Hepatocyte (in vitro differentiated cells): ENCODE data around the gene TMPRSS2. TPM values are rescaled to one million over a fixed set of nuclear protein-coding genes. Genes with fewer than 3 reads are reported as not detected.

Source experiments
- DNase-seq: peaks from one replicate; pipeline ENCODE4 v3.0.0-alpha.2; 2016; ENCODE audit warnings: low spot score
- H2AFZ ChIP-seq: fragments of 200-600 bp; sonication (generic); 2 replicates; pipeline ENCODE4 v1.6.0; 2016; ENCODE audit warnings: antibody characterized with exemption, mild to moderate bottlenecking
- H3K27ac ChIP-seq: fragments of 200-600 bp; sonication (generic); 2 replicates; pipeline ENCODE4 v1.5.1; 2016; ENCODE audit warnings: mild to moderate bottlenecking
- H3K27me3 ChIP-seq: fragments of 200-600 bp; sonication (generic); 2 replicates; pipeline ENCODE4 v1.6.1; 2016
- H3K36me3 ChIP-seq: fragments of 200-600 bp; sonication (generic); replicated peaks from 2 replicates; pipeline ENCODE4 v1.5.1; 2016; ENCODE audit warnings: low read depth; ENCODE audit not compliant: insufficient read depth
- H3K4me1 ChIP-seq: fragments of 200-600 bp; sonication (generic); 2 replicates; pipeline ENCODE4 v1.5.1; 2016; ENCODE audit warnings: mild to moderate bottlenecking, moderate library complexity; ENCODE audit not compliant: insufficient read depth
- H3K4me2 ChIP-seq: fragments of 200-600 bp; sonication (generic); 2 replicates; pipeline ENCODE4 v1.6.0; 2016
- H3K4me3 ChIP-seq: fragments of 200-600 bp; sonication (generic); 2 replicates; pipeline ENCODE4 v1.5.1; 2016; ENCODE audit warnings: mild to moderate bottlenecking
- H3K79me2 ChIP-seq: fragments of 200-600 bp; sonication (generic); 2 replicates; pipeline ENCODE4 v1.6.0; 2017; ENCODE audit warnings: mild to moderate bottlenecking
- H3K9me2 ChIP-seq: fragments of 200-600 bp; sonication (generic); replicated peaks from 2 replicates; pipeline ENCODE4 v1.6.0; 2017; ENCODE audit warnings: mild to moderate bottlenecking; ENCODE audit not compliant: insufficient read depth
- H3K9me3 ChIP-seq: fragments of 200-600 bp; sonication (generic); 2 replicates; pipeline ENCODE4 v1.5.1; 2016; ENCODE audit warnings: low read depth, mild to moderate bottlenecking
- H4K20me1 ChIP-seq: fragments of 200-600 bp; sonication (generic); 2 replicates; pipeline ENCODE4 v1.6.0; 2016; ENCODE audit warnings: mild to moderate bottlenecking; ENCODE audit not compliant: insufficient read depth, poor library complexity, severe bottlenecking
- EZH2 ChIP-seq: fragments of 200-600 bp; sonication (generic); IDR thresholded peaks from 2 replicates; pipeline ENCODE4 v1.6.1; 2016; ENCODE audit warnings: antibody characterized with exemption, mild to moderate bottlenecking, borderline replicate concordance
- EZH2phosphoT487 ChIP-seq: fragments of 200-600 bp; sonication (generic); IDR thresholded peaks from one replicate; pipeline ENCODE4 v1.6.1; 2018; ENCODE audit warnings: antibody characterized with exemption, mild to moderate bottlenecking, low read depth, moderate library complexity; ENCODE audit not compliant: unreplicated experiment, severe bottlenecking
- WGBS: methylation state at CpG from one replicate; pipeline ENCODE4 v1.1.6; 2016; ENCODE audit warnings: low lambda C conversion rate; ENCODE audit errors: missing lambda C conversion rate; 5-methylcytosine and 5-hydroxymethylcytosine counted together
- polyA plus RNA-seq: library from polyadenylated mRNA; unstranded; fragments of >200 nt; fragmentation: Nextera tagmentation; extraction: Ambion mirVana; gene quantifications from 2 replicates; pipeline ENCODE4 v1.2.1, GENCODE V29; 2016
- total RNA-seq: library from RNA; depleted of rRNA; stranded (reverse); fragments of >200 nt; gene quantifications from 2 replicates; pipeline ENCODE4 v1.2.3, GENCODE V29; 2014
- TF ChIP-seq, protein P1 (sequence below): fragments of 200-600 bp; sonication (generic); IDR thresholded peaks from 2 replicates; pipeline ENCODE4 v1.5.1; 2016; ENCODE audit warnings: antibody characterized with exemption, mild to moderate bottlenecking; ENCODE audit not compliant: poor library complexity

Gene TMPRSS2
- total and polyA plus RNA-seq, 2 experiments from 2014 or later = 65.9 to 121 TPM

DNA sequence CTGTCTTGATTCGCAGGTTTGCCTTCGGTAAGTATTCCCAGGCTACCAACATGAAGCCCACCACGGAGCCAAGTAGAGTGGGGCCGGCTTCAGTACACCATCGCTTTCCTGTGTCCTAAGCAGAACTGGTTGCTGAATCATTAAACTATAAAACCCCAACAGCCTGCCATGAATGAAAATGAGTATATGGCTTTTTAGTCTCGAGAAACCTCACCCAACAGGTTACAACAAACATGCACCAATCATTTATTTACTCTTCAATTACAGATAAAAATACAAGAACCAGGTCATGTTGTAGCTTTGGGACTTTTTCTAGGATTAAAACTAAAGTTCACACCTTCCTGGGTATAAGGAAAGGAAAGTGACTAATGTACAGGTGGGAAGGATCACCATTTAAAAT, 7.6 kb downstream of the TMPRSS2 start:
- no peak overlapping the region for H3K4me3 ChIP-seq
- no peak for TF ChIP-seq EZH2
- no peak for TF ChIP-seq EZH2phosphoT487
- H2AFZ ChIP-seq = no peak overlapping the region
- 74% methylated on average over 6 of the region's 6 CpGs for WGBS
- no peaks in the 10 kb centered on the region for H3K9me3 ChIP-seq
- peaks cover 2% of the 10 kb centered on the region for H3K27me3 ChIP-seq
- H3K36me3 ChIP-seq = no peaks in the 10 kb centered on the region
- peak overlapping the region; percentile 95 for H3K27ac ChIP-seq
- H3K79me2 ChIP-seq = peaks cover 76% of the 10 kb centered on the region
- peak overlapping the region; percentile 59 for H3K4me2 ChIP-seq
- no peak for DNase-seq
- peaks cover 41% of the 10 kb centered on the region for H3K4me1 ChIP-seq
- H4K20me1 ChIP-seq = peaks cover 16% of the 10 kb centered on the region
- H3K9me2 ChIP-seq = no peaks in the 10 kb centered on the region

DNA sequence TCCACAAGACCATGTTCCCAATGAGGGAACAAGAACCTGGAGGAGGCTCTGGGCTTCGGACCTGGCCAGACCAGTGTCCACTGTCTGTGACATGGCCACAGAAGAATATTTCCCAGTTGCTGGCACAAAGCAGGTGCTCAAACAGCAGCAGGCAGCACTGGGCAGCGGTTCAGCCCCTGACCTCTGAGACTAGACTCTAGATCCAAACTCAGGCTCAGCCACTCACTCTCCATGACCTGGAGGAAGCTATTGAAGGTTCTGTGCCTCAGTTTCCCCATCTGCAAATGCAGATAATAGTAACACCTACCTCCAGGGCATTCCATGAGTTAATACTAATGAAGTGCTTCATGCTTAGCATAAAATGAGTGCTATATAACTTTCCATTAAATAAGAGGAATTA, 8.0 kb downstream of the TMPRSS2 start:
- H3K27me3 ChIP-seq = no peaks in the 10 kb centered on the region
- WGBS = 88% methylated on average over 2 of the region's 2 CpGs
- H3K27ac ChIP-seq = peak overlapping the region; percentile 95
- no peaks in the 10 kb centered on the region for H3K9me3 ChIP-seq
- TF ChIP-seq, protein P1, sequence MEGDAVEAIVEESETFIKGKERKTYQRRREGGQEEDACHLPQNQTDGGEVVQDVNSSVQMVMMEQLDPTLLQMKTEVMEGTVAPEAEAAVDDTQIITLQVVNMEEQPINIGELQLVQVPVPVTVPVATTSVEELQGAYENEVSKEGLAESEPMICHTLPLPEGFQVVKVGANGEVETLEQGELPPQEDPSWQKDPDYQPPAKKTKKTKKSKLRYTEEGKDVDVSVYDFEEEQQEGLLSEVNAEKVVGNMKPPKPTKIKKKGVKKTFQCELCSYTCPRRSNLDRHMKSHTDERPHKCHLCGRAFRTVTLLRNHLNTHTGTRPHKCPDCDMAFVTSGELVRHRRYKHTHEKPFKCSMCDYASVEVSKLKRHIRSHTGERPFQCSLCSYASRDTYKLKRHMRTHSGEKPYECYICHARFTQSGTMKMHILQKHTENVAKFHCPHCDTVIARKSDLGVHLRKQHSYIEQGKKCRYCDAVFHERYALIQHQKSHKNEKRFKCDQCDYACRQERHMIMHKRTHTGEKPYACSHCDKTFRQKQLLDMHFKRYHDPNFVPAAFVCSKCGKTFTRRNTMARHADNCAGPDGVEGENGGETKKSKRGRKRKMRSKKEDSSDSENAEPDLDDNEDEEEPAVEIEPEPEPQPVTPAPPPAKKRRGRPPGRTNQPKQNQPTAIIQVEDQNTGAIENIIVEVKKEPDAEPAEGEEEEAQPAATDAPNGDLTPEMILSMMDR = no peak
- no peak for TF ChIP-seq EZH2
- no peak for TF ChIP-seq EZH2phosphoT487
- no peaks in the 10 kb centered on the region for H3K9me2 ChIP-seq
- H3K4me2 ChIP-seq = peak overlapping the region; percentile 59
- no peaks in the 10 kb centered on the region for H3K36me3 ChIP-seq
- H2AFZ ChIP-seq = no peak overlapping the region
- H4K20me1 ChIP-seq = peaks cover 12% of the 10 kb centered on the region
- H3K4me3 ChIP-seq = no peak overlapping the region
- peaks cover 37% of the 10 kb centered on the region for H3K4me1 ChIP-seq
- DNase-seq = no peak
- peaks cover 76% of the 10 kb centered on the region for H3K79me2 ChIP-seq

DNA sequence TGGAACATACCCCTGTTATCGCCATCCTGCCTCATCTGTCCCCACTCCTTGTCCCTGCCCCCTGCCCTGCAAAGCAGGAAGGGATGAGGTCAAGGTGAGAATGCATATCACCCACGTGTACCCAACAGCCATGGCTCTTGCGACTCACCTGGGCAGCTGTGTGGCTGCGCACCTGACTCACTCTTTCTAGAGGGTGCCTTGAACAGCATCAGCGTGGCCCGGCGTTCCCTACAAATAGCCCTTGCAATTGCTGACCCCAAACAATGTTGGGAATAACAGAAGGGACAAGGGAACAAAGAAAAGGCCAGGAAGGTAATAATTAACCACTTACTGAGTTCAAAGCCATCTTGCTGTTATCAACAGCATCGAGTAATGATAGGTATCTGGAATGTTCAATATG, 10.2 kb downstream of the TMPRSS2 start:
- Histone ChIP-seq H3K9me2 (no peaks in the 10 kb centered on the region), H2AFZ (no peak overlapping the region), H3K9me3 (no peaks in the 10 kb centered on the region), H3K4me1 (peaks cover 31% of the 10 kb centered on the region), H3K79me2 (peaks cover 75% of the 10 kb centered on the region), H3K4me2 (peak overlapping the region; percentile 59), H3K4me3 (no peak overlapping the region), H3K27ac (peak overlapping the region; percentile 95), H3K36me3 (no peaks in the 10 kb centered on the region), H4K20me1 (peaks cover 3% of the 10 kb centered on the region), H3K27me3 (no peaks in the 10 kb centered on the region)
- DNase-seq = no peak
- 50% methylated on average over 8 of the region's 8 CpGs for WGBS
- TF ChIP-seq EZH2phosphoT487 (no peak), EZH2 (no peak)
- TF ChIP-seq, protein P1 = no peak

DNA sequence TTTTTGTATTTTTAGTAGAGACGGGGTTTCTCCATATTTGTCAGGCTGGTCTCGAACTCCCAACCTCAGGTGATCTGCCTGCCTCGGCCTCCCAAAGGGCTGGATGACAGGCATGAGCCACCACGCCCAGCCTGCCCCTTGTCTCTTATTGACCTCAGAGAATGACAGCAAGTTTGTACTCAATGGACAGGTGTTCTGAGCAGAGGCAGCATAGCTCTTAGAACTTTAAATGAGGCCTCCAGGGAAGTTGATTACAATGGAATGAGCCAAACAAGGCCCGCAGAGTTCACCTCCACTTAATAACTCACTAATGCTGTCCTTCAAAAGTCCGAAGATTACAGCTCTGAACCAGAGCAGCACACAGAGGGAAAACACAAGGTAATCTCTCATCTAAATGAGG, 10.9 kb downstream of the TMPRSS2 start:
- peak; percentile 52 for DNase-seq
- WGBS = 58% methylated on average over 6 of the region's 6 CpGs

More for the DNA sequence above, 10.9 kb downstream of the TMPRSS2 start:
- no peaks in the 10 kb centered on the region for H3K36me3 ChIP-seq
- no peak overlapping the region for H2AFZ ChIP-seq
- no peak for TF ChIP-seq EZH2phosphoT487
- TF ChIP-seq EZH2 = no peak
- no peak overlapping the region for H3K4me3 ChIP-seq
- peak overlapping the region; percentile 95 for H3K27ac ChIP-seq
- no peaks in the 10 kb centered on the region for H3K27me3 ChIP-seq
- H3K4me1 ChIP-seq = peaks cover 31% of the 10 kb centered on the region
- H3K79me2 ChIP-seq = peaks cover 75% of the 10 kb centered on the region
- peaks cover 3% of the 10 kb centered on the region for H4K20me1 ChIP-seq
- H3K9me3 ChIP-seq = no peaks in the 10 kb centered on the region
- H3K4me2 ChIP-seq = no peak overlapping the region
- H3K9me2 ChIP-seq = no peaks in the 10 kb centered on the region
